AG09309 (cell line): Measurements from ENCODE around the gene C5AR2.
"Not testable (repeated sequence)": the region's sequence is repeated elsewhere in the genome, so short reads cannot be mapped to it uniquely, and the experiment has no call there.

ENCODE experiments used
- DNase-seq: peaks from one replicate; pipeline ENCODE4 v3.0.0-alpha.2; 2010; ENCODE audit warnings: low read depth
- H3K4me3 ChIP-seq: 2 replicates; pipeline ENCODE4 v1.5.1; 2011; ENCODE audit warnings: mild to moderate bottlenecking, low read depth, low read length, moderate library complexity; ENCODE audit not compliant: control insufficient read depth
- TF ChIP-seq, protein P1 (sequence below): IDR thresholded peaks from 2 replicates; pipeline ENCODE4 v1.5.1; 2011; ENCODE audit warnings: mild to moderate bottlenecking, low read depth, low read length, inconsistent platforms; ENCODE audit not compliant: insufficient read depth, control insufficient read depth; ENCODE audit errors: missing control alignments

Gene C5AR2

DNA sequence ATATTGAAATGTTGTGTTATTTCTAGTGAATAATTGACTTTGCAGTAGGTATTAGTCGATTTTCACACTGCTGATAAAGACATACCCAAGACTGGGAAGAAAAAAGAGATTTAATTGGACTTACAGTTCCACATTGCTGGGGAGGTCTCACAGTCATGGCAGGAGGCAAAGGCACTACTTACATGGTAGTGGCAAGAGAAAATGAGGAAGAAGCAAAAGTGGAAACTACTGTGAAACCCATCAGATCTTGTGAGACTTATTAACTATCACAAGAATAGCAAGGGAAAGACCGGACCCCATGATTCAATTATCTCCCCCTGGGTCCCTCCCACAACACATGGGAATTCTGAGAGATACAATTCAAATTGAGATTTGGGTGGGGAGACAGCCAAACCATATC, 9.9 kb upstream of the C5AR2 start:
- H3K4me3 ChIP-seq = no peak overlapping the region
- TF ChIP-seq, protein P1, sequence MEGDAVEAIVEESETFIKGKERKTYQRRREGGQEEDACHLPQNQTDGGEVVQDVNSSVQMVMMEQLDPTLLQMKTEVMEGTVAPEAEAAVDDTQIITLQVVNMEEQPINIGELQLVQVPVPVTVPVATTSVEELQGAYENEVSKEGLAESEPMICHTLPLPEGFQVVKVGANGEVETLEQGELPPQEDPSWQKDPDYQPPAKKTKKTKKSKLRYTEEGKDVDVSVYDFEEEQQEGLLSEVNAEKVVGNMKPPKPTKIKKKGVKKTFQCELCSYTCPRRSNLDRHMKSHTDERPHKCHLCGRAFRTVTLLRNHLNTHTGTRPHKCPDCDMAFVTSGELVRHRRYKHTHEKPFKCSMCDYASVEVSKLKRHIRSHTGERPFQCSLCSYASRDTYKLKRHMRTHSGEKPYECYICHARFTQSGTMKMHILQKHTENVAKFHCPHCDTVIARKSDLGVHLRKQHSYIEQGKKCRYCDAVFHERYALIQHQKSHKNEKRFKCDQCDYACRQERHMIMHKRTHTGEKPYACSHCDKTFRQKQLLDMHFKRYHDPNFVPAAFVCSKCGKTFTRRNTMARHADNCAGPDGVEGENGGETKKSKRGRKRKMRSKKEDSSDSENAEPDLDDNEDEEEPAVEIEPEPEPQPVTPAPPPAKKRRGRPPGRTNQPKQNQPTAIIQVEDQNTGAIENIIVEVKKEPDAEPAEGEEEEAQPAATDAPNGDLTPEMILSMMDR = no peak
- DNase-seq = no peak

DNA sequence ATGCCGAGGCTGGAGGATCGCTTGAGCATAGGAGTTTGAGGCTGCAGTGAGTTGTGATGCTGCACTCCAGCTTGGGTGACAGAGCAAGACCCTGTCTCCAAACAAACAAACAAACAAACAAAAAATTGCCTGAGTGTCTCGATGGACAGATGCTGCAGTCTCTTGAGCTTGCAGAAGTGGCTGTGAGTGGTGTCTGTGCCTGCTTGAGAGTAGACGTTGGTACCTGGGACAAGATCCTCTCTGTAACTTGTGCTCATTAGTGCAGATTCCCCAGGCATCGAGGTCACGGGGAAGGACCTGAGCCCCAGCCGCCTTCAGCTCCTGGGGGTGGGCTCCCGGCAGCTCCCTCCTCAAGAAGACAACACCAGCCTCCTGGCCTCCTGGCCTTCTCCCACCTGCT, 8.6 kb upstream of the C5AR2 start:
- TF ChIP-seq, protein P1 = no peak
- no peak for DNase-seq
- H3K4me3 ChIP-seq = no peak overlapping the region

DNA sequence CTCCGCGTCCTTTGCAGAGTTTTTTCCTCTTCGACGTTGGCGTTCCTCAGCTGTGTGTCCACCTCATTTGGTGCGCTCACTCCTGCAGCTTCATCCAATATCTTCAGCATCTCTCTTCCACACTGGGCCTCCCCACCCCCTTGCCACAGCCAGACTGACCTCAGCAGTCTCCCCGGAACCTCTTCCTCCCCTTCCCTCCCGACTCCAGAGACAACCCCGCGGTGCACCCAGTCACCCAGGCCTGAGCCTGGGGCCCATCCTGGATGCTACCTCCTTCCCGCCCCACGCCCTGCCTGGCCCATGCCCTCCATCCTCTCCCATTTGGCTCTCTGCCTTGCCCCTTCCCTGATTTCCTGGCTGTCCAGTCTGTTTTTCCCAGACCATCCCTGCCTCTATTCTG, 8.1 kb upstream of the C5AR2 start:
- no peak for DNase-seq
- H3K4me3 ChIP-seq = no peak overlapping the region
- TF ChIP-seq, protein P1 = no peak

DNA sequence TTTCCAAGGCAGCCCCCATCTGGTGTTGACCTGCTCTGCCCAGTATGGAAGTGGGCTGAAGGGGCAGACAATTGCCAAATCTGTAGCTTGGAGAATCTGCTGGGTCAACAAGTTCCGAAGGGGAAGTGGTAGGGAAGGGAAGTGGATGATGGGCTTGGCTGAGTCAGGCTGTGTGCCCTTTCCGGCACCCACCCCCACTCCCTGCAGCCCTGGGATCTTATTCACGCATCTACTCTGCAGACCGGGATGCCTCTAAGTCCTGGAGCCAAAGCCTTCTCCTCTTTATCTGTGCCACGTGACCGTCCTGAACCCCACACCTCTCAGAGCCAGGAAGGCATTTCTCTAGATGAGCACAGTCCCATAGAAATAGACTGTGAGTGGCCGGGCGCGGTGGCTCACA, 7.5 kb upstream of the C5AR2 start:
- TF ChIP-seq, protein P1 = no peak
- DNase-seq = no peak
- H3K4me3 ChIP-seq = no peak overlapping the region

DNA sequence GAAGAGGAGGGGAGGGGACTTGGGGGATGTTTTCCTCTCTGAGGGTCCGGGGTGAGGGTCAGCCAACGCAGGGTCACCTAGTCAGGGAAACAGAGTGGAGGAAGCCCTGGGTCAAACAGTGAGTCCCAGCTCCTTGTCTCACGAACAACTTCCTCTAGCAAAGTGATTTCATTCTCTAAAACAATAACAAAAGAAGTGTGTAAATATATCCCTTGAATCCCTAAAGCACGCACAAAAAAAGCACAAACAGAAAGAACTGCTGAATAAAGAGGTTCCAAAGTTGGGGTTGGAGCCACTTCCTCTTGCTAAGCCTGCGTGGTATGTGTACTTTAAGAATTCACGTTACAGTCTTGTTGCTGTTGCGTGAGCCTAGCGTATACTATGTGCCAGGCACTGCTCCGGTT, 1.5 kb upstream of the C5AR2 start:
- DNase-seq = no peak
- no peak overlapping the region for H3K4me3 ChIP-seq
- TF ChIP-seq, protein P1 = no peak

DNA sequence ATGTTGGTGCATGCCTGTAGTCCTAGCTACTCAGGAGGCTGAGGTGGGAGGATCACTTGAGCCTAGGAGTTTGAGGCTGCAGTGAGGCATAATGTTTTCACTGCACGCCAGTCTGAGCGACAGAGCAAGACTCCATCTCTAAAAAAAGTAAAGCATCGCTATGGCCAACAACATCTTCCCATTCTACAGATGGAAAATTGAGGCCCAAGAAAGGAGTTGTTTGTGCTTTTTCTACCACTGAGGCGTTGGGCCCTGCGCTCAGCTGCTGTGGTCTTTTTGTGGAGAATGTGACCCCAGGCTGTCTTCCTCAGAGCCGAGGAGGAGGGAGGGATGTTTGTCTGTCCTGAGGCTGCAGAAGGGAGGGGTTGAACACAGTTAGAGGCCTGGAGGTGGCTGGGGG, 485 bp upstream of the C5AR2 start:
- TF ChIP-seq, protein P1 = no peak
- H3K4me3 ChIP-seq = no peak overlapping the region
- no peak for DNase-seq

DNA sequence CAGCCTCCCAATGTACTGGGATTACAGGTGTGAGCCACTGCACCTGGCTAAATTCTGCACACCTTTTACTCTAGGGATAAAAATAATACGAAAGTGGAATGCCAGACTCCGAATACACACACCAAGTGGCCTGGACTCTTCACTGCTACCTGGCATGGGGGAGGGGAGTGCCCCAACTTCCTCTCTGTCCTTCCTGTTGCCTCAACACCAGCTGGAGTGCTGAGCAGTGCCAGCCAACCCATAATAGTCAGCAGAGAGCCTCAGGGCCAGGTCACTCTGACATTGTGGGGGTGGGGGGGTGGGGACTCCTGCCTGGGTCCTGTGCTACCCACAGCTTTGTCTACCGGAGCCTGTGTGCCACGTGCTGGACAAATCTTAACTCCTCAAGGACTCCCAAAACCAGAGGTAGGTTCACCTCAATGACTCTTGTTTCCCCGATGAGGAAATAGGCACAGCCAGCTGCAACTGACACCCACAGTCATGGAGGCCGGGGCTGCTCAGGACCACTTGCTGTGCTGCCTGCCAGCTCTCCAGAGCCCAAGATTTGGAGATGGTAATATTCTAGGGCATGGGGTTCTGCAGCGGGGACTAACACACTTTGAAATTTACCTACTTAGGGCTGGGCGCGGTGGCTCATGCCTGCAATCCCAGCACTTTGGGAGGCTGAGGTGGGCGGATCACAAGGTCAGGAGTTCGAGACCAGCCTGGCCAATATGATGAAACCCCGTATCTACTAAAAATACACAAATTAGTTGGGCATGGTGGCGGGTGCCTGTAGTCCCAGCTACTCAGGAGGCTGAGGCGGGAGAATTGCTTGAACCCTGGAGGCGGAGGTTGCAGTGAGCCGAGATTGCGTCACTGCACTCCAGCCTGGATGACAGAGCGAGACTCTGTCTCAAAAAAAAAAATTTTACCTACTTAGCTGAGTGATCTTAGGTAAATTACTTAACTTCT, 5.1 kb downstream of the C5AR2 start:
- not testable (repeated sequence) for DNase-seq, H3K4me3 ChIP-seq
